HG03457 (cell line): Measurements from ENCODE around the gene CCDC88C.
A peak's percentile ranks its signal among the peaks of the same experiment; 100 is the strongest.

Experiments
- ATAC-seq: cut with Tn5 transposase; IDR thresholded peaks from one replicate; pipeline ENCODE4 v1.9.1; 2021; ENCODE audit warnings: moderate number of reproducible peaks; ENCODE audit not compliant: unreplicated experiment

CCDC88C gene

GRCh38 chr14:91380610-91381371 is 36.8 kb downstream of the CCDC88C start:
- no peak for ATAC-seq

GRCh38 chr14:91380123-91380522 is 37.5 kb downstream of the CCDC88C start:
- ATAC-seq, result no peak

- ATAC-seq, result no peak
Observed at GRCh38 chr14:91379579-91379932, 38.1 kb downstream of the CCDC88C start.

GRCh38 chr14:91378930-91379578 is 38.6 kb downstream of the CCDC88C start:
- ATAC-seq, result no peak

- no peak for ATAC-seq
Observed at GRCh38 chr14:91377700-91378652, 39.6 kb downstream of the CCDC88C start.

GRCh38 chr14:91376547-91377477 is 40.8 kb downstream of the CCDC88C start:
- no peak for ATAC-seq

GRCh38 chr14:91375720-91376452 is 41.7 kb downstream of the CCDC88C start:
- ATAC-seq, result no peak

GRCh38 chr14:91374879-91375702 is 42.5 kb downstream of the CCDC88C start:
- no peak for ATAC-seq

- no peak for ATAC-seq
Observed at GRCh38 chr14:91374287-91374878, 43.2 kb downstream of the CCDC88C start.

- ATAC-seq, result peak; percentile 47
Observed at GRCh38 chr14:91373591-91374254, 43.9 kb downstream of the CCDC88C start.

- ATAC-seq, result peak; percentile 5
Observed at GRCh38 chr14:91372671-91373495, 44.7 kb downstream of the CCDC88C start.

GRCh38 chr14:91371990-91372375 is 45.6 kb downstream of the CCDC88C start:
- ATAC-seq, result no peak

- no peak for ATAC-seq
Observed at GRCh38 chr14:91371011-91371989, 46.3 kb downstream of the CCDC88C start.

GRCh38 chr14:91369628-91370445 is 47.8 kb downstream of the CCDC88C start:
- ATAC-seq, result no peak

GRCh38 chr14:91368776-91369416 is 48.7 kb downstream of the CCDC88C start:
- ATAC-seq, result no peak
